Measurements from ENCODE around the gene SPACA1.
"Not testable (repeated sequence)": the region's sequence is repeated elsewhere in the genome, so short reads cannot be mapped to it uniquely, and the experiment has no call there.

The SPACA1 gene

GRCh38 chr6:88047510-88048150 lies at the start of gene SPACA1:
Gene SPACA1, plus strand, starts transcription at chr6:88047841. Its CDS starts 65 bp downstream, at chr6:88047906.
- Histone ChIP-seq H3K36me3 (ENCODE audit: control insufficient read depth in 1 of 2, insufficient read depth in 2 of 2, low read length in 2 of 2) (no peaks in the 10 kb centered on the region), H3K27me3 (ENCODE audit: low read depth, low read length) (no peaks in the 10 kb centered on the region), H3K27ac (ENCODE audit: low read length) (no peak within 1 kb of the TSS), H3K4me3 (ENCODE audit: low read depth in 1 of 2, low read length in 2 of 2) (peak within 1 kb of the TSS in 1 of 2 donors; percentile 1), H3K9me3 (ENCODE audit: control insufficient read depth in 1 of 2, low read length in 2 of 2) (no peaks in the 10 kb centered on the region), H3K4me1 (ENCODE audit: control insufficient read depth in 1 of 2, insufficient read depth in 2 of 2, low read length in 2 of 2) (no peaks in the 10 kb centered on the region)

DNA sequence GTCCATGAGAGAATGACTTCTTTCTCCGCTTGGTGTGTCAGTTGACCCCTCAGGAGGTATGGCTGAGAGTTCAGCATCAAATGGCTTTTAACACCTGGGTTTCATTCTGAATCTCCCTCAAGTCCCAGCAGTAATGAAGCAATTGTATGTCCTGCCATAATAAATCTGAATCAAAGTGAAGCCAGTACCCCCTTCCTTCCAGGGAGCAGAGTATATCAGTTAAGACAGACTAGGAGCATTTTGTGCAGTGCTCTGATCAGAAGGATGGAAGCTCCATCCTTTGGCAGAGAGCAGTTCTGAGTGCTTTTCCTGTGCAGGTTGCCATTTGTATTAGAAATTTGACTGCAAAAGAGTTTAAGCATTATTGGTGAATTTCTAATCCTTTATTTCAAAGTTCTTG lies 46.9 kb upstream of the SPACA1 start:
- Histone ChIP-seq H3K9me3 (ENCODE audit: control insufficient read depth in 1 of 2, low read length in 2 of 2) (no peaks in the 10 kb centered on the region), H3K36me3 (ENCODE audit: control insufficient read depth in 1 of 2, insufficient read depth in 2 of 2, low read length in 2 of 2) (no peaks in the 10 kb centered on the region), H3K4me1 (ENCODE audit: control insufficient read depth in 1 of 2, insufficient read depth in 2 of 2, low read length in 2 of 2) (no peaks in the 10 kb centered on the region), H3K27me3 (ENCODE audit: low read depth, low read length) (no peaks in the 10 kb centered on the region), H3K27ac (ENCODE audit: low read length) (no peak overlapping the region), H3K4me3 (ENCODE audit: low read depth in 1 of 2, low read length in 2 of 2) (no peak overlapping the region)

GRCh38 chr6:88001279-88001678 lies 46.4 kb upstream of the SPACA1 start:
- not testable (repeated sequence) for H3K4me3 ChIP-seq (ENCODE audit: low read depth in 1 of 2, low read length in 2 of 2); H3K27ac ChIP-seq (ENCODE audit: low read length); H3K4me1 ChIP-seq (ENCODE audit: control insufficient read depth in 1 of 2, insufficient read depth in 2 of 2, low read length in 2 of 2); H3K9me3 ChIP-seq (ENCODE audit: control insufficient read depth in 1 of 2, low read length in 2 of 2); H3K36me3 ChIP-seq (ENCODE audit: control insufficient read depth in 1 of 2, insufficient read depth in 2 of 2, low read length in 2 of 2); H3K27me3 ChIP-seq (ENCODE audit: low read depth, low read length)

DNA sequence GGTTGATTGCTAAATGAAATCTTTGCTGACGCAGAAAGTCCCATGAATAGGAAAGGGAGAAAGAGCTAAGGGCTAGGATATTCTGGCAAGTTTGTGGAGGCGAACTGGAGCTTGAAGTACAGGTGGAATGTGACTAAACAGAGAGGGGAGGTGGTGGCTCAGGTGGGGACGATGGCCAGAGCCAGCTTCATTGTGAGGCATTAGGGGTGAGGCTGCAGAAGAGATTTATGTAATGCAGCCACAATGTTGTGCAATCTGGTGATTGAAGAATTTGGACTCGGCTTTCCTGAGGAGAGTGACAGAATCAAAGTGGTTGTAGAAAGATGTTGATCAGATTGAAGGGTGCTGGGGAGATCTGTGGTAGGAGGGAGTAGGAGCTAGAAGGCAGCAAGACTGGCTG lies 42.9 kb upstream of the SPACA1 start:
- Histone ChIP-seq H3K27ac (ENCODE audit: low read length) (no peak overlapping the region), H3K27me3 (ENCODE audit: low read depth, low read length) (no peaks in the 10 kb centered on the region), H3K4me3 (ENCODE audit: low read depth in 1 of 2, low read length in 2 of 2) (no peak overlapping the region), H3K36me3 (ENCODE audit: control insufficient read depth in 1 of 2, insufficient read depth in 2 of 2, low read length in 2 of 2) (no peaks in the 10 kb centered on the region), H3K4me1 (ENCODE audit: control insufficient read depth in 1 of 2, insufficient read depth in 2 of 2, low read length in 2 of 2) (no peaks in the 10 kb centered on the region), H3K9me3 (ENCODE audit: control insufficient read depth in 1 of 2, low read length in 2 of 2) (no peaks in the 10 kb centered on the region)

DNA sequence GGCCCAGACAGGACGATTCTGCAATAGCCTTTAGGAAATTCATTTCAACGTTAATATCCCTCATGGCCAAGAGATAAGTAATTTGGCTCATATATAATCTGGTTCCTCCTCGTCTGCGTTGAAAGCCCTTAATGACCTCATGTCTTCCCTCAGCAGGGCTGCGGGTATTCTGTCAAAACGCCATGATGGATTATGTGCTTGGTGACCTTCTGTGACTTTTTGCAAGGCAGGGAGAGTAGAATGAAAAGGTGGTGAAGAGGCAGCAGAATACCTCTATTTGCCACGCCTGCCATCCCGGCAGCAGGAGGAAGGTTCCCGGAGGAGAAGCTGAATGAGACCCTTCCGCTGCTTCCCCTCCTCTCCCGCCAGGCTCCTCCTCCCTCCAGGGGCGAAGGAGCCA lies 41.1 kb upstream of the SPACA1 start:
- no peak overlapping the region for H3K4me3 ChIP-seq (ENCODE audit: low read depth in 1 of 2, low read length in 2 of 2)
- H3K9me3 ChIP-seq (ENCODE audit: control insufficient read depth in 1 of 2, low read length in 2 of 2) = no peaks in the 10 kb centered on the region
- H3K36me3 ChIP-seq (ENCODE audit: control insufficient read depth in 1 of 2, insufficient read depth in 2 of 2, low read length in 2 of 2) = no peaks in the 10 kb centered on the region
- no peaks in the 10 kb centered on the region for H3K27me3 ChIP-seq (ENCODE audit: low read depth, low read length)
- no peaks in the 10 kb centered on the region for H3K4me1 ChIP-seq (ENCODE audit: control insufficient read depth in 1 of 2, insufficient read depth in 2 of 2, low read length in 2 of 2)
- H3K27ac ChIP-seq (ENCODE audit: low read length) = no peak overlapping the region

DNA sequence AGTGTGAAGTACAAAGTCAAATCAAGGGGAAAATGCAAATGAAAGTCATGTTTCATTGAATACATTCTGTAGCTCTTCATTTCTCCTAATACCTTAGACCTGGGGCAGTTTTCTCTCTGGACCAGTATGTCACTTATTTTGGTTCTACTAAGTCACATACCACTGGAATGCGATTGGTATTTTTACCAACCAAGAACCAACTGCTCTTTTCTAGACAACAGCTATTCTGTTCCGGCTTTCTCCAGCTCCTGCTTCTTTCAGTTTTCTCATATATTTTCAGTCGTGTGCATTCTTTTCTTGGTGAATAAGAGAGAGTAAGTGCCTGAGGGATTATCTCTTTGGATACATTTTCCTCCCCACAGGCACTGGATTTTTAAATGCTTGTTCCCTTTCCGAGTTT lies 39.2 kb upstream of the SPACA1 start:
- no peaks in the 10 kb centered on the region for H3K9me3 ChIP-seq (ENCODE audit: control insufficient read depth in 1 of 2, low read length in 2 of 2)
- H3K4me1 ChIP-seq (ENCODE audit: control insufficient read depth in 1 of 2, insufficient read depth in 2 of 2, low read length in 2 of 2) = no peaks in the 10 kb centered on the region
- peak overlapping the region in 1 of 2 donors; percentile 18 for H3K4me3 ChIP-seq (ENCODE audit: low read depth in 1 of 2, low read length in 2 of 2)
- H3K36me3 ChIP-seq (ENCODE audit: control insufficient read depth in 1 of 2, insufficient read depth in 2 of 2, low read length in 2 of 2) = no peaks in the 10 kb centered on the region
- no peaks in the 10 kb centered on the region for H3K27me3 ChIP-seq (ENCODE audit: low read depth, low read length)
- no peak overlapping the region for H3K27ac ChIP-seq (ENCODE audit: low read length)

- Histone ChIP-seq H3K27ac (ENCODE audit: low read length) (no peak overlapping the region), H3K9me3 (ENCODE audit: control insufficient read depth in 1 of 2, low read length in 2 of 2) (no peaks in the 10 kb centered on the region), H3K4me3 (ENCODE audit: low read depth in 1 of 2, low read length in 2 of 2) (peak overlapping the region in 1 of 2 donors; percentile 18), H3K36me3 (ENCODE audit: control insufficient read depth in 1 of 2, insufficient read depth in 2 of 2, low read length in 2 of 2) (no peaks in the 10 kb centered on the region), H3K27me3 (ENCODE audit: low read depth, low read length) (no peaks in the 10 kb centered on the region), H3K4me1 (ENCODE audit: control insufficient read depth in 1 of 2, insufficient read depth in 2 of 2, low read length in 2 of 2) (no peaks in the 10 kb centered on the region)
These were observed 38.8 kb upstream of the SPACA1 start for GRCh38 chr6:88008831-88009231.

GRCh38 chr6:88013015-88013414 lies 34.6 kb upstream of the SPACA1 start:
- Histone ChIP-seq H3K4me1 (ENCODE audit: control insufficient read depth in 1 of 2, insufficient read depth in 2 of 2, low read length in 2 of 2) (no peaks in the 10 kb centered on the region), H3K4me3 (ENCODE audit: low read depth in 1 of 2, low read length in 2 of 2) (peak overlapping the region in 1 of 2 donors; percentile 38), H3K9me3 (ENCODE audit: control insufficient read depth in 1 of 2, low read length in 2 of 2) (no peaks in the 10 kb centered on the region), H3K27ac (ENCODE audit: low read length) (no peak overlapping the region), H3K36me3 (ENCODE audit: control insufficient read depth in 1 of 2, insufficient read depth in 2 of 2, low read length in 2 of 2) (no peaks in the 10 kb centered on the region), H3K27me3 (ENCODE audit: low read depth, low read length) (no peaks in the 10 kb centered on the region)

GRCh38 chr6:88013554-88013953 lies 34.1 kb upstream of the SPACA1 start:
- Histone ChIP-seq H3K4me3 (ENCODE audit: low read depth in 1 of 2, low read length in 2 of 2) (no peak overlapping the region), H3K9me3 (ENCODE audit: control insufficient read depth in 1 of 2, low read length in 2 of 2) (no peaks in the 10 kb centered on the region), H3K36me3 (ENCODE audit: control insufficient read depth in 1 of 2, insufficient read depth in 2 of 2, low read length in 2 of 2) (no peaks in the 10 kb centered on the region), H3K27ac (ENCODE audit: low read length) (no peak overlapping the region), H3K4me1 (ENCODE audit: control insufficient read depth in 1 of 2, insufficient read depth in 2 of 2, low read length in 2 of 2) (no peaks in the 10 kb centered on the region), H3K27me3 (ENCODE audit: low read depth, low read length) (no peaks in the 10 kb centered on the region)

GRCh38 chr6:88020439-88020838 lies 27.2 kb upstream of the SPACA1 start:
- Histone ChIP-seq H3K4me1 (ENCODE audit: control insufficient read depth in 1 of 2, insufficient read depth in 2 of 2, low read length in 2 of 2) (no peaks in the 10 kb centered on the region), H3K36me3 (ENCODE audit: control insufficient read depth in 1 of 2, insufficient read depth in 2 of 2, low read length in 2 of 2) (no peaks in the 10 kb centered on the region), H3K4me3 (ENCODE audit: low read depth in 1 of 2, low read length in 2 of 2) (no peak overlapping the region), H3K27me3 (ENCODE audit: low read depth, low read length) (no peaks in the 10 kb centered on the region), H3K9me3 (ENCODE audit: control insufficient read depth in 1 of 2, low read length in 2 of 2) (no peaks in the 10 kb centered on the region), H3K27ac (ENCODE audit: low read length) (no peak overlapping the region)

DNA sequence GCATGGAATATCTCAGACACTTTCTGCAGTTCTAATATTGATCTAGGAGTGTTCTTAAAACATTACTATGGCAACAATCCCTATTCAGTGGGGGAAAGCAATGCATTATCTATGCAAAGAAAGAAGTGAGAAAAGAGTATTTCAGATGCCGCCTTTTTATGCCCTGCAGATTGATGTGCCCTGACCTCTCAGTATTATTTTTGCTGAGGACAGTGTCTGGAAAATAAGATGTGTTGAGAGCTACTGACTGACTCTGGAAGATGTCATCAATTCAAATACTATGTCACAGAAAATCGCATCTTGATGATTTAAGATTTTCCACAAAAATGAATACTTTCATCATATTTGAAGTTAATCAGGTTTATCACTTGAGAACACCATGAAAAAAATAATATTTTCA lies 22.9 kb upstream of the SPACA1 start:
- no peaks in the 10 kb centered on the region for H3K36me3 ChIP-seq (ENCODE audit: control insufficient read depth in 1 of 2, insufficient read depth in 2 of 2, low read length in 2 of 2)
- H3K9me3 ChIP-seq (ENCODE audit: control insufficient read depth in 1 of 2, low read length in 2 of 2) = peaks cover 3 to 15% of the 10 kb centered on the region in 2 donors
- H3K4me3 ChIP-seq (ENCODE audit: low read depth in 1 of 2, low read length in 2 of 2) = no peak overlapping the region
- no peaks in the 10 kb centered on the region for H3K4me1 ChIP-seq (ENCODE audit: control insufficient read depth in 1 of 2, insufficient read depth in 2 of 2, low read length in 2 of 2)
- no peaks in the 10 kb centered on the region for H3K27me3 ChIP-seq (ENCODE audit: low read depth, low read length)
- H3K27ac ChIP-seq (ENCODE audit: low read length) = no peak overlapping the region

- H3K4me1 ChIP-seq (ENCODE audit: control insufficient read depth in 1 of 2, insufficient read depth in 2 of 2, low read length in 2 of 2) = no peaks in the 10 kb centered on the region
- H3K27me3 ChIP-seq (ENCODE audit: low read depth, low read length) = no peaks in the 10 kb centered on the region
- H3K9me3 ChIP-seq (ENCODE audit: control insufficient read depth in 1 of 2, low read length in 2 of 2) = peaks cover 15 to 32% of the 10 kb centered on the region in 2 donors
- H3K27ac ChIP-seq (ENCODE audit: low read length) = no peak overlapping the region
- no peak overlapping the region for H3K4me3 ChIP-seq (ENCODE audit: low read depth in 1 of 2, low read length in 2 of 2)
- H3K36me3 ChIP-seq (ENCODE audit: control insufficient read depth in 1 of 2, insufficient read depth in 2 of 2, low read length in 2 of 2) = no peaks in the 10 kb centered on the region
These were observed 16.1 kb upstream of the SPACA1 start for GRCh38 chr6:88031550-88031949.

Data from muscle layer of duodenum (tissue), 2 donors.